DOHH2 (cell line): ENCODE data around the gene MASP1.

ENCODE experiments used
- H3F3A ChIP-seq: fragments of 200-600 bp; sonication (generic), shearing (Covaris generic); 2 replicates; pipeline ENCODE4 v1.6.0; 2016; ENCODE audit warnings: antibody characterized with exemption, mild to moderate bottlenecking; ENCODE audit not compliant: control insufficient read depth, insufficient read depth
- H3K27ac ChIP-seq: fragments of 200-600 bp; sonication (generic); 2 replicates; pipeline ENCODE4 v1.5.1; 2014; ENCODE audit warnings: low read depth, mild to moderate bottlenecking, low read length, moderate library complexity
- H3K27me3 ChIP-seq: fragments of 200-600 bp; sonication (generic); 2 replicates; pipeline ENCODE4 v1.6.1; 2014; ENCODE audit warnings: mild to moderate bottlenecking, low read length, mixed read lengths; ENCODE audit not compliant: control insufficient read depth
- H3K36me3 ChIP-seq: fragments of 200-600 bp; sonication (generic); 2 replicates; pipeline ENCODE4 v1.6.1; 2014; ENCODE audit warnings: mild to moderate bottlenecking, low read length, moderate library complexity, mixed read lengths; ENCODE audit not compliant: control insufficient read depth
- H3K4me1 ChIP-seq: fragments of 200-600 bp; sonication (generic); 2 replicates; pipeline ENCODE4 v1.6.1; 2014; ENCODE audit warnings: mild to moderate bottlenecking, low read length, mixed read lengths; ENCODE audit not compliant: control insufficient read depth
- H3K4me2 ChIP-seq: fragments of 200-600 bp; sonication (generic); 2 replicates; pipeline ENCODE4 v1.6.0; 2014; ENCODE audit warnings: mild to moderate bottlenecking, low read length, moderate library complexity
- H3K4me3 ChIP-seq: fragments of 200-600 bp; sonication (generic); 2 replicates; pipeline ENCODE4 v1.5.1; 2014; ENCODE audit warnings: mild to moderate bottlenecking, low read length, mixed read lengths
- H3K79me2 ChIP-seq: fragments of 200-600 bp; sonication (generic); 2 replicates; pipeline ENCODE4 v1.6.1; 2014; ENCODE audit warnings: mild to moderate bottlenecking, low read length, mixed read lengths; ENCODE audit not compliant: control insufficient read depth
- H3K9me2 ChIP-seq: fragments of 200-600 bp; sonication (generic); replicated peaks from 2 replicates; pipeline ENCODE4 v1.6.1; 2014; ENCODE audit warnings: mild to moderate bottlenecking, low read length, mixed read lengths; ENCODE audit not compliant: control insufficient read depth
- H3K9me3 ChIP-seq: fragments of 200-600 bp; sonication (generic); 2 replicates; pipeline ENCODE4 v1.6.1; 2014; ENCODE audit warnings: antibody characterized with exemption, low read length, mixed read lengths; ENCODE audit not compliant: control insufficient read depth, insufficient read depth
- H4K20me1 ChIP-seq: fragments of 200-600 bp; sonication (generic); 2 replicates; pipeline ENCODE4 v1.6.0; 2014; ENCODE audit warnings: low read depth, mild to moderate bottlenecking, antibody characterized with exemption, low read length, moderate library complexity; ENCODE audit not compliant: control insufficient read depth, insufficient read depth
- EZH2phosphoT487 ChIP-seq: fragments of 200-600 bp; sonication (generic); IDR thresholded peaks from 2 replicates; pipeline ENCODE4 v1.6.1; 2017; ENCODE audit warnings: borderline replicate concordance, mild to moderate bottlenecking, antibody characterized with exemption, low read length, moderate library complexity, mixed read lengths
- TF ChIP-seq, protein P1 (sequence below): fragments of 200-600 bp; sonication (generic); IDR thresholded peaks from one replicate; pipeline ENCODE4 v1.5.1; 2014; ENCODE audit warnings: antibody characterized with exemption, mild to moderate bottlenecking, low read depth, low read length; ENCODE audit not compliant: poor library complexity, severe bottlenecking

Gene MASP1

DNA sequence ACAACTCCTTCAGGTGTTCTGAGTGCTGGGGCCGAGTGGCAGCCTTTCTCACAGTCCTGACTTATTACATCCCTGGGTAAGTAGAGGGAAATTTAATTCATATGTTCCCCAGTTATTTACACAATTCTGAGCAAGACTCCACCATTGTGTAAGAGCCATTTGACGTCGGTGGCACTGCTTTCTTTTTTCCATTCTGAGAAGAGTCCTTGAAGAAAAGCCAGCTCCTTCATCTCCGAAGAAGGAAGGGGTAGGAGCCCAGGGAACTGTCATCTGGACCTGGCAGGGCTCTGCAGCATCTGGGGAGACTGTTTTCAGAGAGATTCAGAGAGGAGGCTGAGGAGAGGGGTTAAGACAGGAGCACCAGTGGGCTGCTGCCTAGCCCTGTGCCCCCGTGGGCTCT is 22.6 kb upstream of the MASP1 start:
- Histone ChIP-seq H4K20me1 (no peaks in the 10 kb centered on the region), H3K9me3 (no peaks in the 10 kb centered on the region), H3K79me2 (no peaks in the 10 kb centered on the region), H3F3A (no peaks in the 10 kb centered on the region), H3K27me3 (peaks cover 27% of the 10 kb centered on the region), H3K27ac (no peak overlapping the region), H3K9me2 (no peaks in the 10 kb centered on the region), H3K4me2 (no peak overlapping the region), H3K4me3 (no peak overlapping the region), H3K36me3 (no peaks in the 10 kb centered on the region), H3K4me1 (peaks cover 5% of the 10 kb centered on the region; the same call in 1 of the 2 replicates)
- TF ChIP-seq, protein P1, sequence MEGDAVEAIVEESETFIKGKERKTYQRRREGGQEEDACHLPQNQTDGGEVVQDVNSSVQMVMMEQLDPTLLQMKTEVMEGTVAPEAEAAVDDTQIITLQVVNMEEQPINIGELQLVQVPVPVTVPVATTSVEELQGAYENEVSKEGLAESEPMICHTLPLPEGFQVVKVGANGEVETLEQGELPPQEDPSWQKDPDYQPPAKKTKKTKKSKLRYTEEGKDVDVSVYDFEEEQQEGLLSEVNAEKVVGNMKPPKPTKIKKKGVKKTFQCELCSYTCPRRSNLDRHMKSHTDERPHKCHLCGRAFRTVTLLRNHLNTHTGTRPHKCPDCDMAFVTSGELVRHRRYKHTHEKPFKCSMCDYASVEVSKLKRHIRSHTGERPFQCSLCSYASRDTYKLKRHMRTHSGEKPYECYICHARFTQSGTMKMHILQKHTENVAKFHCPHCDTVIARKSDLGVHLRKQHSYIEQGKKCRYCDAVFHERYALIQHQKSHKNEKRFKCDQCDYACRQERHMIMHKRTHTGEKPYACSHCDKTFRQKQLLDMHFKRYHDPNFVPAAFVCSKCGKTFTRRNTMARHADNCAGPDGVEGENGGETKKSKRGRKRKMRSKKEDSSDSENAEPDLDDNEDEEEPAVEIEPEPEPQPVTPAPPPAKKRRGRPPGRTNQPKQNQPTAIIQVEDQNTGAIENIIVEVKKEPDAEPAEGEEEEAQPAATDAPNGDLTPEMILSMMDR, result no peak
- no peak for TF ChIP-seq EZH2phosphoT487

DNA sequence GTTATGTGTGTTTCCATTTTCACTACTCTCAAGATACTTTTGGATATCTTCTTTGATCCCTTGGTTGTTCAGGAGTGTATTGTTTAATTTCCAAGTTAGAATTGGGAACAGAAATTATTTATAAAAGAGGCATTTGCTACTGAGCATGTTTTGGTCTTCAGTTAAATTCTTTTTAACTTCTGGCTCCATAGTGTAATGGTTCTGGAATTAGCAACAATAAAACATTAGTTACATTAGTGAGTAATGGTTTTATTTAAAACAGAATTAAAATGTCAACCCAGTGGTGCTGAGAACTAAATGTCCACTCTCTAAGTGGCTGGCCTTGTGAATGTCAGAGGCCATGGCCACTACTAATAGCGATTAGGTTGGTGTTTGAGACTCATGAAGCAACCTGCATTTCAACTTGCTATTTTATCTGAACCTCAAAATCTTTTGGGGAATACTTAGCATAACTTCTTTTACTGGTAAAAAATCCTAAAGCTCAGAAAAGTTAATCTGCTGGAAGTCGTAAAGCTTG is 19.5 kb upstream of the MASP1 start:
- Histone ChIP-seq H3K36me3 (no peaks in the 10 kb centered on the region), H3F3A (no peaks in the 10 kb centered on the region), H3K9me2 (no peaks in the 10 kb centered on the region), H3K4me2 (no peak overlapping the region), H3K27me3 (peaks cover 29% of the 10 kb centered on the region), H3K27ac (no peak overlapping the region), H3K9me3 (no peaks in the 10 kb centered on the region), H3K4me1 (no peaks in the 10 kb centered on the region), H3K79me2 (no peaks in the 10 kb centered on the region), H3K4me3 (no peak overlapping the region), H4K20me1 (no peaks in the 10 kb centered on the region)
- TF ChIP-seq, protein P1, result no peak
- TF ChIP-seq EZH2phosphoT487, result no peak

DNA sequence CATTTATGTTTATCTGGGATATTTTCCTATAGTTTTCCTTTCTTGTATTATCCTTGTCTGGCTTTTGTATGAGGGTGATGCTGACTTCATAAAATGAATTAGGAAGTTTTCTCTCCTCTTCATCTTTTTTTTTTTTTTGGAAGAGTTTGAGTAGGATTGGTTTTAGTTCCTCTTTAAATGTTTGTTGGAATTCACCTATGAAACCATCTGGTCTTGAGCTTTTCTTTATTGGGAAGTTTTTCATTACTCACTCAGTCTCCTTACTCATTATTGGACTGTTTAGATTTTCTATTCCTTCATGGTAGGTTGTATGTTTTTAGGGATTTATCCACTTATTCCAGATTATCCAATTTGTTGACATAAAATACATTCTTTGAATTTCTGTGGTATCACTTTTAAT is 18.7 kb upstream of the MASP1 start:
- H3K79me2 ChIP-seq, result no peaks in the 10 kb centered on the region
- TF ChIP-seq, protein P1, result no peak
- H3K9me3 ChIP-seq, result no peaks in the 10 kb centered on the region
- H3K27ac ChIP-seq, result no peak overlapping the region
- H3K27me3 ChIP-seq, result peaks cover 29% of the 10 kb centered on the region
- H3K36me3 ChIP-seq, result no peaks in the 10 kb centered on the region
- no peaks in the 10 kb centered on the region for H3K4me1 ChIP-seq
- no peak overlapping the region for H3K4me2 ChIP-seq
- H3F3A ChIP-seq, result no peaks in the 10 kb centered on the region
- H4K20me1 ChIP-seq, result no peaks in the 10 kb centered on the region
- H3K9me2 ChIP-seq, result no peaks in the 10 kb centered on the region
- H3K4me3 ChIP-seq, result no peak overlapping the region

DNA sequence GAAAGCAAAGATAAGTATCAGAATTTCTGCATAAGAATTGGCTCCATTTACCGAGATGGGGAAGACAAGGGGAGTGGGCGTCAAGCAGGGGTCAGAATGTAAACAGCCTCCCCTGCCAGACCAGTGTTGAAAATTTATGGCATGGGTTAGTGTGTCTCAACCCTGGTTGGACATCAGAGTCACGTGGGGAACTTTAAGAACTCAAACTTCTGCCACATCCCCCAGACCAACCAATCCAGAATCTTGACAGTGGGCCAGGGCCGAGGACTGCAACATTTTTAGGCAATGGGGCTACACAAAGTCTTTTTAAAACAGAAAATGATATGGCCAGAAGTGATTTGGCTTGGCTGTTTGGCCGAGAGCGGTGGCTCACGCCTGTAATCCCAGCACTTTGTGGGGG is 14.3 kb upstream of the MASP1 start:
- H3K9me3 ChIP-seq, result no peaks in the 10 kb centered on the region

More for the DNA sequence above, 14.3 kb upstream of the MASP1 start:
- peaks cover 17% of the 10 kb centered on the region for H3K27me3 ChIP-seq
- no peaks in the 10 kb centered on the region for H3F3A ChIP-seq
- H3K27ac ChIP-seq, result no peak overlapping the region
- no peaks in the 10 kb centered on the region for H3K9me2 ChIP-seq
- no peak overlapping the region for H3K4me3 ChIP-seq
- H3K36me3 ChIP-seq, result no peaks in the 10 kb centered on the region
- no peak overlapping the region for H3K4me2 ChIP-seq
- no peak for TF ChIP-seq EZH2phosphoT487
- TF ChIP-seq, protein P1, result no peak
- H3K79me2 ChIP-seq, result no peaks in the 10 kb centered on the region
- no peaks in the 10 kb centered on the region for H3K4me1 ChIP-seq
- no peaks in the 10 kb centered on the region for H4K20me1 ChIP-seq
